C4-2B (cell line): ENCODE results near the gene REC8.
"Not testable (repeated sequence)": the region's sequence is repeated elsewhere in the genome, so short reads cannot be mapped to it uniquely, and the experiment has no call there.

Experiments used
- H3K27ac ChIP-seq: fragments of 450-650 bp; 2 replicates; pipeline ENCODE4 v1.5.1; 2017
- ZFX ChIP-seq: fragments of 450-650 bp; IDR thresholded peaks from 2 replicates; pipeline ENCODE4 v1.6.1; 2017
- TF ChIP-seq, protein P1 (sequence below): fragments of 450-650 bp; conservative IDR thresholded peaks from 2 replicates; pipeline ENCODE4 v1.5.1; 2017; ENCODE audit warnings: mild to moderate bottlenecking

The REC8 gene

DNA sequence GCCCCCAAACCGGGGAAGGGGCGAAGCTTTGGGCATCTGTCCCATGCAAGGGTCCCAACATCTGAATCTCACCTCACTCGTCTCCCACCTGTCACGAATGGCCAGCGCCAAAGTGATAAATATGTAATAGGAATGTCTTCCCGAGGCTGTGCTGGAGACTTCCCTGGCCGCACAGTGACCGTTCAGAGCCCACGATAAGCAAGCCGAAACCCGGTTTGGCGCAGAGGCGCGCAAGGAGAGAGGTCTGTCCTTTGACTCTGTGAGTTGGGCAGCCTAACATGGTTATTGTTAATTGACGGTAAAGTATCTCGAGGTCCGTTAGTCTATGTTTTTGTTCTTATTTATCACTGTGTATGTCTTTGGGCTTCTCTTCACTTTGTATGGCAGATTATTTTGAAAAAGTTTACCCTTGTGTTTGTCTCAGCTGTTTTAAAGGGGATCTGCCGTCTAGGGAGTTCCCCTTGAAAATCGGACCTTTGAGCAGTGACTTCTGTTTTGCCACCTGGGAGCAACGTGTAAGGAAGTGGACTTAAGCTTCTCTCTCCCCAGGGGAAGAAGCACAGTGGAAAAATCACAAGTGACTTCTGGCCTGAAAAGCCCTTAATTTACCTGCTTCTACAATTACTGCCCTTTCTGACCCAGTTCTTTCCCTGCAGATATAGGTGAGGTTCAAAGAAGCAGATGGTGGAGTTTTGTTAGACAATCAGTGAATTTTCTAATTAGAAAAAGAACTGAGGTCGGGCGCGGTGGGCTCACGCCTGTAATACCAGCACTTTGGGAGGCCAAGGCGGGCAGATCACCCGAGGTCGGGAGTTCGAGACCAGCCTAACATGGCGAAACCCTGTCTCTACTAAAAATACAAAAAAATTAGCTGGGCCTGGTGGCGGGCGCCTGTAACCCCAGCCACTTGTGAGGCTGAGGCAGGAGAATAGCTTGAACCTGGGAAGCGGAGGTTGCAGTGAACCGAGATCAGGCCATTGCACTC, 24.5 kb downstream of the REC8 start:
- no peak for TF ChIP-seq ZFX
- TF ChIP-seq, protein P1, sequence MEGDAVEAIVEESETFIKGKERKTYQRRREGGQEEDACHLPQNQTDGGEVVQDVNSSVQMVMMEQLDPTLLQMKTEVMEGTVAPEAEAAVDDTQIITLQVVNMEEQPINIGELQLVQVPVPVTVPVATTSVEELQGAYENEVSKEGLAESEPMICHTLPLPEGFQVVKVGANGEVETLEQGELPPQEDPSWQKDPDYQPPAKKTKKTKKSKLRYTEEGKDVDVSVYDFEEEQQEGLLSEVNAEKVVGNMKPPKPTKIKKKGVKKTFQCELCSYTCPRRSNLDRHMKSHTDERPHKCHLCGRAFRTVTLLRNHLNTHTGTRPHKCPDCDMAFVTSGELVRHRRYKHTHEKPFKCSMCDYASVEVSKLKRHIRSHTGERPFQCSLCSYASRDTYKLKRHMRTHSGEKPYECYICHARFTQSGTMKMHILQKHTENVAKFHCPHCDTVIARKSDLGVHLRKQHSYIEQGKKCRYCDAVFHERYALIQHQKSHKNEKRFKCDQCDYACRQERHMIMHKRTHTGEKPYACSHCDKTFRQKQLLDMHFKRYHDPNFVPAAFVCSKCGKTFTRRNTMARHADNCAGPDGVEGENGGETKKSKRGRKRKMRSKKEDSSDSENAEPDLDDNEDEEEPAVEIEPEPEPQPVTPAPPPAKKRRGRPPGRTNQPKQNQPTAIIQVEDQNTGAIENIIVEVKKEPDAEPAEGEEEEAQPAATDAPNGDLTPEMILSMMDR, result no peak
- peak overlapping the region; percentile 95 for H3K27ac ChIP-seq

GRCh38 chr14:24197056-24197450, 25.2 kb downstream of the REC8 start:
- TF ChIP-seq, protein P1, result no peak
- no peak for TF ChIP-seq ZFX
- no peak overlapping the region; the same call in 1 of the 2 replicates for H3K27ac ChIP-seq

GRCh38 chr14:24198814-24199524, 27.1 kb downstream of the REC8 start:
- H3K27ac ChIP-seq, result no peak overlapping the region
- TF ChIP-seq ZFX, result no peak
- TF ChIP-seq, protein P1, result no peak

GRCh38 chr14:24202538-24202937, 30.7 kb downstream of the REC8 start:
- not testable (repeated sequence) for H3K27ac ChIP-seq

DNA sequence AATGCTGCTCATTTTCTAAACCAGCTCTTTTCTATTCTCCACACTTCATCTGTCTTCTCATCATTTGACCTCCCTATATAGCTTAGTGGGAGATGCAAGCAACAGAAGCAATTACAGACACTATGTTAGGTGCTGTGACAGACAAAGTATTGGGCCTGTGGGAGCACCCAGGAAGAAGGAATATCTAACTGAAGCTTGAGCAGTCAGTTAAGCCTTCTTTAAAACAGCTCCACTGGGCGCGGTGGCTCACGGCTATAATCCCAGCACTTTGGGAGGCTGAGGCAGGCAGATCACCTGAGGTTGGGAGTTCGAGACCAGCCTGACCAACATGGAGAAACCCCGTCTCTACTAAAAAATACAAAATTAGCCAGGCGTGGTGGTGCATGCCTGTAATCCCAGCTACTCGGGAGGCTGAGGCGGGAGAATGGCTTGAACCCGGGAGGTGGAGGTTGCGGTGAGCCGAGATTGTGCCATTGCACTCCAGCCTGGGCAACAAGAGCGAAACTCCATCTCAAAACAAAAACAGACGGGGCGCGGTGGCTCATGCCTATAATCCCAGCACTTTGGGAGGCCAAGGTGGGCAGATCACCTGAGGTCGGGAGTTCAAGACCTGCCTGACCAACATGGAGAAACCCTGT, 31.5 kb downstream of the REC8 start:
- not testable (repeated sequence) for H3K27ac ChIP-seq

GRCh38 chr14:24204163-24205146, 32.6 kb downstream of the REC8 start:
- TF ChIP-seq ZFX, result no peak
- TF ChIP-seq, protein P1, result no peak
- H3K27ac ChIP-seq, result no peak overlapping the region

GRCh38 chr14:24206260-24207103, 34.6 kb downstream of the REC8 start:
- TF ChIP-seq, protein P1, result no peak
- no peak for TF ChIP-seq ZFX
- no peak overlapping the region for H3K27ac ChIP-seq
